ENCODE results near the gene ZFAND3. TPM values are rescaled to one million over a fixed set of nuclear protein-coding genes. Genes with fewer than 3 reads are reported as not detected.

The ZFAND3 gene
- total and polyA plus RNA-seq, 10 of the 15 experiments (the other 5 are each of a cell fraction or from before 2014, with no cell fraction given): 0.90 to 34.4 (median 16.3) TPM

GRCh38 chr6:38012573-38012972 lies 193.0 kb downstream of the ZFAND3 start (continued):
- TF ChIP-seq ZBTB11 (CRISPR knock-in tag; IDR thresholded peaks at IDR 0.05) (no peak), PML (IDR thresholded peaks at IDR 0.05; ENCODE audit: low read length) (no peak), CEBPB (IDR thresholded peaks at IDR 0.05; ENCODE audit: borderline replicate concordance in 1 of 2, low read depth in 2 of 2, low read length in 2 of 2) (no peak), KAT2A (conservative IDR thresholded peaks at IDR 0.05; ENCODE audit: control insufficient read depth, low read depth, low read length) (no peak), TCF3 (IDR thresholded peaks at IDR 0.05; ENCODE audit: borderline replicate concordance, insufficient read depth, low read depth, low read length) (no peak), BACH1 (IDR thresholded peaks at IDR 0.05; ENCODE audit: borderline replicate concordance) (no peak), NBN (IDR thresholded peaks at IDR 0.05) (no peak), NR2C2 (IDR thresholded peaks at IDR 0.05; ENCODE audit: borderline replicate concordance, control insufficient read depth, insufficient read length, low read depth) (no peak), FOXK2 (IDR thresholded peaks at IDR 0.05) (no peak), NFYA (IDR thresholded peaks at IDR 0.05; ENCODE audit: borderline replicate concordance, low read depth, low read length) (no peak), FOXM1 (IDR thresholded peaks at IDR 0.05; ENCODE audit: low read depth, low read length) (no peak), ZNF592 (IDR thresholded peaks at IDR 0.05) (0 out of 2 replicates have a peak, but pooled peaks have one; percentile 11), SPI1 (IDR thresholded peaks at IDR 0.05; ENCODE audit: borderline replicate concordance, insufficient read depth, low read depth, low read length) (no peak), HSF1 (IDR thresholded peaks at IDR 0.05; ENCODE audit: low read depth, low read length) (no peak), POU2F2 (IDR thresholded peaks at IDR 0.05; ENCODE audit: borderline replicate concordance, low read depth, low read length) (peak; percentile 14; the same call in 1 of the 3 replicates), RAD21 (IDR thresholded peaks at IDR 0.05; ENCODE audit: insufficient read depth, low read depth, low read length) (peak; percentile 90), ZNF24 (IDR thresholded peaks at IDR 0.05) (peak; percentile 48; the same call in 1 of the 2 replicates), SMAD1 (IDR thresholded peaks at IDR 0.05; ENCODE audit: low read depth, partially characterized antibody) (no peak), JUND (IDR thresholded peaks at IDR 0.05; ENCODE audit: low read depth, low read length) (no peak), EP300 (IDR thresholded peaks at IDR 0.05; ENCODE audit: borderline replicate concordance in 1 of 2, control insufficient read depth in 1 of 2, low read depth in 2 of 2, low read length in 2 of 2) (no peak), MEF2A (IDR thresholded peaks at IDR 0.05; ENCODE audit: insufficient read depth, low read depth, low read length) (no peak), STAT1 (conservative IDR thresholded peaks at IDR 0.05) (no peak)
